DMS153 treated with DMSO at 0.1 percent for 48 hours (cell line): ENCODE measurements around the gene RAPSN.

Experiments used
- DNase-seq: peaks from one replicate; lab custom pipeline; 2025; ENCODE audit not compliant: unreplicated experiment; lab: John Stamatoyannopoulos, UW

Gene RAPSN

DNA sequence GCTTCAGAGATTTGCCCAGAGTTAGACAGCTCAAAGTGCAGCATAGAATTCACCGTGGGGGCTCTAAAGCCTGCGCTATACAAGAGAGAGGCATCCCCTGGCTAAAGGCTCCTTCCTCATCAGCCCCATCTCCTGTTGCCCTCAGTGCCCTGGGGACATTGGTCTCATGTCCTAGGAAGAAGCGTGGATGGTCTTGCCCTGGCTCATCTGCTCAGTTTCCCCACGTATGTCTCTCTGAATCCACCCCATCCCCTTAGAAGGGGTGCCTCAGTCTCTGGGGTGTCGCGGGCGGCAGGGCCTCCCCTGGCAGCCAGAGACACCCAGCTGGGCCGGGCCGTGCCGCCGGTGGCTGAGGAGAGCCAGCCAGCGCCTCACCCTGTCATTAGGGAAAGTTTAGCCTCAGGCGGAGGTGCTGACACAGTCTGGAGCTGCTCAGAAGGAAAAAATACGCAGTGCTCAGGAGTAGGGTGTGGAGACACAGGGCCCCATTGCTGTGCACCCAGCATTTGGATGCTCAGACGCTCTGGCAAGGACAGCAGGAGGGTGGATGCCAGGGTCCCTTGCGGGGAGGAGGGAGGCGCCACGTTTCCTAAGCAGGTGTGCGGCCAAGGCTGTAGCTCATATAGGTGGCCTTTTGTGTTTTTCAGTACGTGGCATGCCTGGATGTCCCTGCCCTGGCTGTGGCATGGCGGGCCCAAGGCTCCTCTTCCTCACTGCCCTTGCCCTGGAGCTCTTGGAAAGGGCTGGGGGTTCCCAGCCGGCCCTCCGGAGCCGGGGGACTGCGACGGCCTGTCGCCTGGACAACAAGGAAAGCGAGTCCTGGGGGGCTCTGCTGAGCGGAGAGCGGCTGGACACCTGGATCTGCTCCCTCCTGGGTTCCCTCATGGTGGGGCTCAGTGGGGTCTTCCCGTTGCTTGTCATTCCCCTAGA lies 39.2 kb downstream of the RAPSN start:
- DNase-seq = no peak

DNA sequence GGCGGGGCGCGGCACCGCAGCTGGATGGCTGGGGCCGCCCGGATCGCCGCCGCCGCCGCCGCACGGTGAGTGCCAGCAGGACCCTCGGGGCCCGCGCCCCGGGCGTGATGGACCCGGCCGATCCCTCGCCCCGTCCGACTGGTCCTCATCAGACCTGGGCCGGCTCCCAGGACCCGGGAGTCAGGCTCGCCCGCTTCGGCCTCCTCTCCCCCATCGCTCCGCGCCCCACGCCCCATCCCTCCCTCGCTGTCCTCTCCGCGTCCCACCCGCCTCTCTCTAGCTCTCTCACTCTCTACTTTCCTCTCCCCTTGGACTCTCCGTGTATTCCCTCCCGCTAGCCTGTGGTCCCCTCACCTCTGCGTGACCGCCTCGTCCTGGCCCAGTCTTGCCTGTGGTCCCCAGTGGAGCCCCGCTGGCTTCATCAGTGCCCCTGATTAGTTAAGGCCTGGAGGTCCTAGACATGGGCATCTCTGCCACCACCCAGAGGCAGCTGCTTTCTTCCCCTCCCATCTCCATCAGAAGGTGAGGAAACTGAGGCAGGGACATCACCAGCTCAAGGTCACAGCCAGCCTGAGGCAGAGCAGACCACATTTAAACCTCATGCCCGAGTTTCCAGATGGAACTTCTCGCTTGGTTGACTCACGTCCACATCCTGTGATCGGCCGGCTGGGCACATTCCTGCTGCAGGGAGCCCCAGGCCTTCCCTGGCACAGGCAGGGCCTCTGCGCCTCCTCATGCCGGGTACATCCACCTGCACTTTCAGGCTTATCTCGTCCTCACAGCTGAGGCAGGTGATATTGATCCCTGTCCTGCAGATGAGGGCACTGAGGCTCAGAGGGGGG lies 40.1 kb downstream of the RAPSN start:
- no peak for DNase-seq

DNA sequence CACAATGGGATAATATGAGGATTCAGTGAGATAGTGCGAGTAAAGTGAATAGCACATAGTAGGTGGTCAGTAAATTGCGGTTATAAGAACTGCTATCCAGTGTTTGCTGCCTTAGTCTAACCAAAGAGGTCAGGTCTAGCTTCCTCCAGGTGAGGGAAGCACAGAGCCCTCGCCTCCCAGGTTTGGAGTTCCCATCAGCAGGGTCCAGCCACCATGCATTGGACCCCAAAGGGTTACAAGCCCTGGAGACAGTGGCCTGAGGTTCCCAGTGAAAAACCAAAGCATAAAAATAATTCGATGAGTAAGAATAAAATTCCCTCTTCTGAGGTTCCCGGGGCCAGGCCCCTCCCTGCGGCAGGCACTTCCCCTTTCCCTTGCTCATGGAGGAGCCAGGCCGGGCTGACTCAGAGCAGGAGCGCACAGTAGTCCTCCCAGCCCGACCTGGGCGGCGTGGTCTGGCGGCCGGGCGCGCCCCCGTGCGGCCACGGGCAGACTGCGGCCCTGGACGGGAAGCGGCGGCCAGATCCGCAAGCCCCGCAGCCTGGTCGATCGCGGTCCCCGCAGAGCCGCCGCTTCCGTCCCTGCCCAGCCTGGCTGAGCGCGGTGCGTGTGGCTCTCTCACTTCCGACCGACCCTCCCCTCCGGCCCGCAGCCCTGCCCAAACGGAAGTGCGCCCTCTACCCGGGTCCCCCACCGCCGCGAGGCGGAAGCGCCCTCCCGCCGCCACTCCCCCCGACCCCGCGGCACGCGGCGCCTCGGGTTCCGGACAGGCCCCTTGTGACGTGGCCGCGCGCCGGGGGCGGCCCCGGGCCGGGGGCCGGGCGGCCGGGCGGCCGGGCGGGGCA lies 41.0 kb downstream of the RAPSN start, which contains the start of gene SLC39A13:
SLC39A13 (plus strand) TSS at position 845 of the 845 bp plus-strand sequence. CDS start 1,505 bp downstream, outside the sequence.
- DNase-seq = peak; percentile 69

DNA sequence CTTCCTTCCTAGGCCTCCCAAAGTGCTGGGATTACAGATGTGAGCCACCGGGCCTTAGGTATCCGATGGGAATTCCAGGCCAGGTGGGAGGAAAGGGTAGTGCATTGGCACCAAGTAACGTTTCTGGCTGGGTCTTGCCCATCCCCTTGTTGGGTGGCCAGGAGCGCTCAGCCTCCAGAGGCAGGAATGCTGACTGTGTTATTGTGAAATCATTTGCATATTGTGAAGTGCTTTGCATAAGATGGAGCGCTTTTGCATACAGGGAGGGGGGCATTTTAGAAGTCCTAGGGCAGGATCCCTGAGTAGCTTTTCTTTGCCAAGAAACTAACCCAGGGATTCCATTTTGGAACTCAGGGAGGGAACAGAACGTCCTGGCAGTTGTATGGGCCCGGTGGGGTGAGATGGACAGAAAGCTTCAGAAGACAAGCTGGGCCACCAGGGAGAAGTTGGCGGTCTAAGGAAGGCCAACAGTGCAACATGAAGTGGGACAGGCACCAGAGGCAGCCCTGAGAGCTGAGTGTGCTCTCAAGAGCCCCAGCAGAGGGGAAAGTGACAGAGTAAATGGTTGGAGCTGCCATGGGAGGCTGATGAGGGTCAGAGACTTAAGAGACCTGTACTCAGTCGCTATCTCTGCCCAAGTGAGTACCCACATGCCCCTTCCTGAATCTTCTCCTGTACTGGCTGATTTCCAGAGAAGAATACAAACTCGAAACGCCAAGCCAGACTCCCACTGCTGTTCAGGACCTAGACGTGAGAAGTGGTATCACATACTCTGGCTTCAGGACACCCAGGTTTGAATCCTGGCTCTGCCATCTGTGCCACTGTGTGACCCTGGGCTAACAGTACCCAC lies 41.8 kb downstream of the RAPSN start:
- no peak for DNase-seq

DNA sequence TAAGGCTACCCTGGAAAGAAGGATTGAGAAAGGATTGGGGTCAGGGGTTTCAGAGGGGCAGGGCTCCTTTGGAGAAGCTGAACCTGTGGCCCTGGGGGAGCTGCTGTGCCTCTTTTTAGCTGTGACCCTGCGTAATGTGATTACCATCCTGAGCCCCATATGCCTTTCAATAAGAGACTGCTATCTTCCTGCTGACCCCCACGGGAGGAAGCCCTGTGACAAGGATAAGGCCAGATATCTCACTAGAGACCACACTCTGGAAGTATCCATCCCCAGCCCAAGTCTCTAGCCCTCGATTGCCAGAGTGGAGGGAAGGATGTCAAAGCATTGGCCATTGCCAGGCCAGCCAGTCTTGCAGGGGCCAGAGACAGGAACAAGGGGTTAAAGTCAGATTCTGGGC lies 45.4 kb downstream of the RAPSN start:
- DNase-seq = no peak

DNA sequence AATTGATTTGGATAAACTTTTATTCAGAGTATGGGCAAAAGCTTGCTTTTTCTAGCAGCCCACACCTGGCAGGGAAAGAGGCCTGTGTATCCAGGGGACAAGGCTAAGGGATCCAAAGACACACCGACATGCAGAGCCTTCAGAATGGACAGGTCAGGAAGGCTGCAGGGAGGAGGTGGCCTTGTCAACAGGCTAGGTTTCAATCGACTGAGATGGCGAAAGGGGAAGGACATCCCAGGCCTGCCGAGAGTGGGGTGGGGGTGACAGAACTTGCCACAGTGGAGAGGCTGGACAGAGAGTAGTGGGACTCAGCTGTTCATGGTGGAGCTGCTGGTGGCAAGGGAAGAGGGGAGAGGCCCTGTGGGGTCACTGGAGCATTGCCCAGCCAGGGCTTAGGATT lies 45.8 kb downstream of the RAPSN start:
- DNase-seq = no peak

DNA sequence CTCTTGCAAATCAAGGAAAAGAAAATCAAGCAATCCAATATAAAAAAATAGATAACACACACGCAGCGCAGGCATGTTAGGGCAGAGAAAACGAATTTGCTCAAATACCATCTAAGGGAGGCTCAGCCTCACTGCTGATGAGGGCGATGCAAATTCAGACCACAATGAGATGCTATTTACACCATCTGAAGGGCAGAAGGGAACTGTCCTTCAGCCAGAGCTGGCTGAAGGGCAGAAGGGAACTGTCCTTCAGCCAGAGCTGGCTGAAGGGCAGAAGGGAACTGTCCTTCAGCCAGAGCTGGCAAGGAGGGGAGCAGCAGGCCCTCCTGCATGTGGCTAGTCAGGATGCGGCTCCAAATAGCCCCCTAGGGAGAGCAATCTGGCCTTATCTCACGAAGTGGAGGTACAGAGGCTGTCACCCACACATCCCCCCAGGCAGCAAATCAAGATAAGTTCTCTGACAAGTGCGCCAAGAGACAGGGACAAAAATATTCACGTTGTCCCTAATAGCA lies 48.1 kb downstream of the RAPSN start:
- DNase-seq = no peak

DNA sequence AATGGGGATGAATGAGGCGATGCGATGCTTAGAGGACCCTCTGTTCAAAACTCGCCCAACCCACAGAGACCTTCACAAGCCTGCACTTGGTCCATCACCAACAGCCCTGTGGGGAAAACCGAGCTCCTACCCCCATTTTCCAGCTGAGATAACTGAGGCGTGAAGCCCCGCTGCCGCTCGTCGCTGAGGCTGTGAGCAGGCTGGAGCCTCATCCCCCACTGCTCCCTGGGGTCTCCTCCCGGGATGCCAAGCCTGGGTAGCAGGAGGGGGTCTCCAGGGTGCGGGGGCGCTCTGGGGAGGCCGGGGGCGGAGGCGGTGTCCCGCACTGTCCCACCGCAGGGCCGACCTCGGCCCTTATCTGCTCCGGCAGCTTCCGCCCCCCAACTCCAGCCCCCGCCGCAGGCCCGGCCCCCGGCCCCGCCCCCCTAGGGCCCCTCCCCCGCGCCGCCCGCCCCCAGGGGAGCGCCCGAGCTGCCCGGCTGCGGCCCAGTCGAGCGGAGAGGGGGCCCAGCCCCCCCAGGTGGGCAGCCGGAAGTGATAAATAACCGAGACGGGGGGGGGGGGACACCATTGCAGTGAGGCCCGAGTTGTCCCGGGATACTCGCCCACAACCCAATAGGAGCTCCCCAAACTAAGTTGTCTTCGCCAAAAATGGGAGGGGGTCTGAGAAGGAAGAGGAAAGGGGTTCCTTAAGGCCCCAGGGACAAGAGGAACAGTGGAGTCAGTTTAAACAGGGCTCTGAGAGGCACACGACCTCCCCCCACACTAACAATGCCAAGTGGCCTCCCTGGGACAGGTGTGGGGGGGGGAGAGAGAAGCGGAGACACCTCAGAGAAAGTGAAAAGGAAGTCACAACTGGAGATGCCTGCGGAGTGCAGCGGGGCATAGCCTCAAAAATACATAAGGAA lies 48.8 kb downstream of the RAPSN start:
- no peak for DNase-seq

DNA sequence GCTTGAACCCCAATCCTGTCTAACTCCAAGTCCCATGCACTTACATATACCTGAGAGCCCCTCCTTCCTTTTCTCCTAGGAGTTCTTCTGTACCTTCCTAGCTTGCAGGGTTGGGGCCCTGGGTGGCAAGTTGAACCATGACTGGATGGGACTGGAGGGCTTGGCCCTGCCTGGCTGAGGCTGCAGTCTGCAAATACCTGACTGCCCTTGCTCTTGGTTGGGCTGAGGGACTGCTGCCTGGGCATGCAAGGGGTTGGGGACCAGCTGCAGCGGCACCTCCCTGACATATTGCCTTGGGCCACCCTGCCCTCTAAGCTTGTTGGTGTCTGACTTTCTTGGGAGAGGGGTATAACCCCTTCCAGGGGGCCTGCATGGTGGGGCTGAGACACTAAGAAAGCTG lies 50.4 kb downstream of the RAPSN start:
- DNase-seq = no peak

DNA sequence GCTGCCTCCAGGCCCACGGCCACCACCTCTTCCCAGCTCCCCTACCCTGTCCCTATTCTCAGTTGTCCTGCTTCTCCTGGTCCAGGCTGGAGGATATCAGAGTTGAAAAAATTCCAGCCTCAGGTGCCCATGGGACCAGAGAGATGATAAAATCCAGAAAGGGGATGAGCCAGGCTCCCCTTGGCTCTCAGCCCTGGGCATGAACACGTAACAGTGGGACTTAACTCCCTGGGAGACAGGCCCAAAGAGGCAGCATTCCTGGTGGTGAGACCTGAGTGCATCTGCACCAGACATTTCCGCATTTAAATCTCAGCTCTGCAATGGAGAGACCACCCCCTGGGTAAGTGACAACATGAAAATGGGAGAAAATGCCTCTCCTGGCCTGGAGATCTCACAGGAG lies 50.9 kb downstream of the RAPSN start:
- DNase-seq = no peak

DNA sequence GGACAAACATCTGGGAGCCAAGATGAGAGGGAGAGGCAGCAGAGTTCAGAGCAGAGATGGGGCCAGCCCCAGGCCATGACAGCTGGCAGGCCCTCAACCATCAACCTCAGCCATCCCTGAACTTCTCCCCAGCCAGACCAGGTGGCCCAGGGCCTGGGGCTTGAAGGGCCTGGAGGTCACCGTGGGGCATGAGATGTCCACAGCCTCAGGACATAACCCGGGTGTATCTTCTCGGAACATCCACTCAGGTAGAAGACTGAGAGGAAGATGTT lies 53.0 kb downstream of the RAPSN start:
- no peak for DNase-seq

DNA sequence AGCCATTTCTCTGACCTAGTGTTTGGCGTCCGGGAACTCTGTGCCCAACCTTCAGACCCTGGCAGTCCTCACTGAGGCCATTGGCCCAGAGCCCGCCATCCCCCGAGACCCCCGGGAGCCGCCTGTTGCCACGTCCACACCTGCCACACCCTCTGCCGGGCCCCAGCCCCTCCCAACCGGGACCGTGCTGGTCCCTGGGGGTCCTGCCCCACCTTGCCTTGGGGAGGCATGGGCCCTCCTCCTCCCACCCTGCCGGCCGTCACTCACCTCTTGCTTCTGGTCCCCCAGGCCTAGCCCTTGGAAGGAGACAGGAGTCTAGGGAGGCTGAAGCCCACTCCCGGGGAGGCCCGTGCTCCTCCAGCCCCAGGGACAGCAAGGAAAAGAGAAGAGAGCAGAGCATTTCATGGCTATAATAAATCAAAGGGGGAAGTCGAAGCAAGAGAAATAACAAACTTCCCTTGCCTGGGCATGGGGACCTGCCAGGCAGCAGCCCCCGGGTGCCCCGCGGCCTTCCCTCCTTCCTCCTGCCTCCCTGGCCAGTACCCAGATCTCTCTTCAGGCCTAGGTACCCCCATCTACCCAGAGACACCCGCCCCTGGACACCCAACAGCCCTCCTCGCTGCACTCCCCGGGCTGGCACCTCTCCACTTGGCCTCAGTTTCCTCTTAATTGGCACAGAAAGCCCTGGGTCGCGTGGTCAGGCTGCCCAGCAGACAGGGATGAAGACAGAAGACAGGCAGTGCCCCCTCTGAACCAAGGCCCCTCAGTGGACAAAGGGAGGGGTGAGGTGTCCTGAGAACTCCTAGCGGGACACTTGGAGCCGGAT lies 53.5 kb downstream of the RAPSN start:
- no peak for DNase-seq

DNA sequence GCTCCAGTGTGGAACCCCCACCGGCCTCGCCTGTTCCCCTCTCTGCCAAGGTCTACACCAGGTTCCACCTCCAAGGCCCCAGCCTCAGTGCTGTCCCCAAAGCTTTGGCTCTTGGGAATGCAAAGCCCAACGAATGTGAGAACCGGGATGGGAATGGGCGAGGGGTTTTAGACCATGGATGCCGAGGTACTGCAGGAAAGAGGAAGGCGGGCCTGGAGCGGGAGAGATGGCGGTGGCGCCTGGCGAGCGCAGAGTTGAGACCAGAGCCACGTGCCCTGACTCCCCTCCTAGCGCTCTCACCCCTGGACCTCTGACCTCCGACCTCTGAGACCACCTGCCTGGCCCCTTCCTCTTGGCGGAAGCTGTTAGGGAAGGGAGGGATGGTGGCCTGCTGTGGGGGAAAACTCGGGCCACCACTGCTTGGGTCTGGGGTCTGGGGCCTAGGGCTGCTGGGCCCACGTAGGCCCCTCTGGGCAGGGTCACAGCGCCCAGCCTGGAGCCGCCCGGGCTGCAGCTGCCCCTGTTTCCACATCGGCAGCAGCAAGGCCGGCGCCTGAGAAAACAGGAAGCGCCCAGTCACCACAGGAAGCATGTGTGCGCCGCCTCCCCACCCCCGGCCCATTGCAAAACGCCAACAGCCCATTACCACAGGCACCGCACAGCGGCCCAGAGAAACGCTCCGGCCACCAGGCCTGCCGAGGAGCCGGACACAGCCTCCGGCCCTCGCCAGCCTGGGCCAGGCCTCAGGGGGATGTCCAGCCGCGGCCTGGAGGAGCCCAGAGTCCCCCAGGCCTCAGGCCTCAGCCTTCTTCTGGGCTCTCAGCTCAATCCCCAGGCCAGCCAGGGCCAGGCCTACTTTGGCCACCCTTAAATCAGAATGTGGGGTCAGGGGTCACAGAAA lies 54.4 kb downstream of the RAPSN start:
- no peak for DNase-seq

DNA sequence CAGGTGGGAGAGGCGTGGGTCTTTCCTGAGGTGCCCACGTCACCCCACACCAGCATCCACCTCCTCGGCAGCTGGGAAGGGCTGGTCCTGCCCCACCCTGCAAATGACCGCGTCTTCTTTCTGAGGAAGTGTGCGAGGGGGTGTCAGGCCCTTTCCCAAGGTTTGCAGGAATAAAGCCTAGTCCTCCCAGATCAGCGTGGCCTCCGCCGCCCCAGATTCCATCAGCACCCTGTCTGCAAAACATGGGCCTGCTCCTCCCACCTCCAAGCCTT lies 55.0 kb downstream of the RAPSN start:
- no peak for DNase-seq

DNA sequence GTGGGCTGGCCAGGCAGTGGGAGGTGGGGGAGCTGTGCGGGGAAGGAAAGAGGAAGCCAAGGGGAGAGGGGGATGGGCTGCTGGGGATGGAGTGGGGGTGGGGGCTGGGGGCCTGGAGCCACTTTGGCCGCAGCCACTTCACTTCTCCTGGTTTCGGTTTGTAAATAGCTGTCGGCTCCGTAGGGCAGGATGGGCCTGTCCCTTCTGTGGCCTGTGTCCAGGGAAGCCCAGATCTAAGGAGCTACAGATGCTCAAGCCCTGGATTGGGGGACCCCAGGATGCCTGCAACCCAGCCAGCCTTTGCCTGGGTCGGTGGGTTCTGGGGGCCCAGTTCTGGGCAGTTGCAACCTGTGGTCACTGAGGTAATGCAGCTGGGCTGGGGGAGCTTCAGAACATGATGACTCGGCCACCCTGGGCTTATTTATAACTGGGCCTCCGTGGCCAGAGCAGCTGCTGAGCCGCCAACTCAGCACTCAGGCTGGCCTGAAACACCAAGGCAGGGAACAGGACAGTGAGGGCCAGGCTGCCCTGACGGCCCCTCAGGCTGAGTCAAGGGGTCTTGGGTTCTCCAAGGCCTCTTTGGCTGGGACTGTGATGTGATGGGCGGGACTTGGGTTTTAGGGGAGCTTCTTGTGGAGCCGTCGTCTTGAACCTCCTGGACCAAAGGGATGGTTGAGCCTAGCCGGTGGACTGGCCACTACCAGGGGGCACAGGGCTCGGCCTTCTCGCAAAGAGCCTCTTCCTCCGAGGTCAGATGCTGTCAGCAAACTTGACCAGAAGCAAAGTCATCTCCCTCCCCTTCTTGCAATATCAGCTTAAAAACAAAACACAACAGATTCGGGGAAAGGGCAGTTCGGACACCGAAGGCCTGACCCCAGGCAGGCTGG lies 55.5 kb downstream of the RAPSN start:
- DNase-seq = no peak

DNA sequence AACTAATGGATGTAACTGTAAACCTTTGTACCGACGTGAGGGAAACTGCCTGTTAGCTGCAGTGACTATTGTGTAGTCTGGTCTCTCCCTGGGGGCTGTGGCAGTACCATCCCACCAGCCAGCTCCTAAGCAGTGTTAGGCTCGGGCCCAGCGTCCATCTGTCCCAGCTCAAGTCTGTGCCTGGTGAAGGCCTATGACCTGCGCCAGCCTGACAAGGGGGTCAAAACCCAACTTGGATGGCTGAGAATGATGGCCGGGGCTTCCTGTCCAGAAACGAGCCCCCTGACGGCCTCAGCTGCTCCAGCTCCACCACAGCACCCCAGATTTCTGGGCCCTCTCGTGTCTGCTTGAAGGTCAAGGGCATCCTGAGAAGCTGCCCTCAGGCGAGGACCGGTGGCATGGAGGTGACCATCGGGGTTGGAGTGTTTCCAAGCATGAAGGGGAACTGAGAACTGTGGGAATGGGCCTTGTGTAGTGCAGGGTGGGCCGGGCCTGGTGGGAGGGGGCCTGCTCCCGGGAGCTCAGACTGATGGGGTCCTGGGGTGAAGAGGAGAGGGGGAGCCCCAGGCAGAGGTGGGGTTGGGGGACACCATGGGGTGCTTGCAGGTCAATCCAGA lies 56.3 kb downstream of the RAPSN start:
- no peak for DNase-seq
